Stimulated activated naive CD4-positive, alpha-beta T cell (primary cell): ENCODE results near the gene AP3M1.

ENCODE experiments used
- DNase-seq, 6 experiments: peaks; one replicate each; lab custom pipeline; 2025; lab: John Stamatoyannopoulos, UW

AP3M1 gene

DNA sequence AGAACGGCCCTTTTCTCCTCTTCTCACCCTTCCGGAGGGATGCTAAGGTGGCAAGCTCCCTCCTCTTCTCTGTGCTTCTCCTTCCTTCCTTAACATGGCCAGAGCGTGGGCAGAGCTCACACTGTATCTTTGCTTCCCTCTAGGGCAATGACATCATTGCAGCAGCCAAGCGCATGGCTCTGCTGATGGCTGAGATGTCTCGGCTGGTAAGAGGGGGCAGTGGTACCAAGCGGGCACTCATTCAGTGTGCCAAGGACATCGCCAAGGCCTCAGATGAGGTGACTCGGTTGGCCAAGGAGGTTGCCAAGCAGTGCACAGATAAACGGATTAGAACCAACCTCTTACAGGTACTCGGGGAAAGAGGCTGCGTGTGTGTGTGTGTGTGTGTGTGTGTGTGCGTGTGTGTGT, 36.6 kb downstream of the AP3M1 start:
- no peak for DNase-seq

DNA sequence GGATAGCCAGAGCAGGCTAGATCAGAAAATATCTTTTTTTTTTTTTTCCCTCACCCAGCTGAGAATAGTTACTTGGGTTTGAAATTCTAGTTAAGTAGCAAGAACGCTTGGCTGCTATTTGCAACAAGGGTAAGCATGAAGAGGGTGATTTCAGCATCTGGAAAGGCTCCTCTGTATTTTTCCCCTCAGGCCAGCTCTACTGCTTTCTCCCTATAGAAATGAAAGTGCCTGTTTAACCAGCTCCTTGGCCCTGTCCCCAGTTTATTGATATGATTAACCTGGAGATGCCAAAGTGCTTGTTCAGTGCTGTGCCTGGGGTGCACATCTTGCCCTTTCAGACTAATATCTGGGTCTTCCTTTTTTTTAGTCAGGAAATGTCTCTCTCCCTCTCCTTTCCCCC, 37.1 kb downstream of the AP3M1 start:
- DNase-seq = no peak

DNA sequence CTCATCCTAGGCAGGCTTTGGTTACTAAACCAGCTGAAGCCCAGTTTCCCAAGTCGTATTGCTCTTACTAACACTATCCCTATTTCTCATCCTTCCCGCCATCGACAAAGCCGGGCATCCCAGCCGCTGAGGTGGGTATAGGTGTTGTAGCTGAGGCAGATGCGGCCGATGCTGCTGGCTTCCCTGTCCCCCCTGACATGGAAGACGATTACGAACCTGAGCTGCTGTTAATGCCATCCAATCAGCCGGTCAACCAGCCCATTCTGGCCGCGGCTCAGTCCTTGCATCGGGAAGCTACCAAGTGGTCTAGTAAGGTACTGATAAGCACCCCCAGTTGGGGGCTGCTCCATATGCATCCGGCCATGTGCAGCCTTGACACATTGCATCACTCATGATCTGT, 38.8 kb downstream of the AP3M1 start:
- no peak for DNase-seq

DNA sequence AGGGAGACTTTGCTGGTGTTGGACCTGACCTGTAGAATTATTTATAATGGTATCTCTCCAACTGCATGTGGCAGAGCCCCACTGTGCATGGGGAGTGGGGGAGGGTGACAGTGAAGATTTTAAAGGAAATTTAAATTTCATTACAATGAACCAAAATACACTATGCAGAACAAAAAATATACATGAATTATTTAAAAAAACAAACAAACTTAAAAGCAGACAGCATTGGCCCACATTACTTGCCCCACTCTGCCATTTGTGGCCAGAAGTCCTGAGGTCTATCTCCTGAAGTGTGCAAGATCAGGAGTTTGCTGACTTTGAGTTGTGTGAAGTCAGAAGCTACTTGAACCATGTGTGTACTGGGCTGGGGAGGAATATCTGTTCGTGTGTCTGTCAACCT, 40.5 kb downstream of the AP3M1 start:
- DNase-seq = no peak

DNA sequence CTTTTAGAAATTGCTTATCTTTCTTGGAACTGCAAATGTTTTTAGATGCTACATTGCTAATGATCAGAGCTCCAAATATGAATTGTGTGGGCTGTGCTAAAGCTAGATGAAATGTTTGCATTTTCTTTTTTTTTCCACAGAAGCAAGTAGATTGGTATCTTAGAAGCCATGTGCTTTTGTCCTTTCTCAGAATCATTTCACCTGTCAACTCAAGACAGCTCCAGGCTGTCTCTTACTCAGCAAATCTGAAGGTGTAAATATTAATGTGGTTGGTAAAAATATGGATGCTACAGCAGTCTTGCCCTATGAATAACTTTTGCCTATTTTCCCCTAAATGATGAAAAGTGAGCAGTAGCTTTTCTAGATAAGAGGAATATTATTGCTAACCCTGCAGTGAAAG, 41.2 kb downstream of the AP3M1 start:
- no peak for DNase-seq

DNA sequence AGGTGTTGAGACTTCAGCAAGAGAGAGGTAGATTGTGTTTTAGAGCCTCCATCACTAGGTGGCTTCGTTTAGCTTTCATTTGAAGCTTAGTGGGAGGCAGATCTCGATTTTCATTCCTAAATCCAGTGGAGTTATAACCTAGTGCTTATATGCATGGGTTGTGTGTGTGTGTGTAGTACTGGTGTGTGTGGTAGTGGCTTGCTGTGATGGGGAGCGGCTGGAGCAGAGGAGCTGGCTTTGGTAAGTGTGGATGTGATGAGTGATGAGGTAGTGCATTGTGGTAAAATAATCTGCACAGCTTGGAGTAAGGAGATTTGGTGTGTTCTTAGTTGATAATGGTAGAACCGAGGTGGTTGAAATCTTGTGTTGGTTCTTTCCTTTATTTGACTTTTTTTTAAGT, 43.2 kb downstream of the AP3M1 start:
- no peak for DNase-seq

DNA sequence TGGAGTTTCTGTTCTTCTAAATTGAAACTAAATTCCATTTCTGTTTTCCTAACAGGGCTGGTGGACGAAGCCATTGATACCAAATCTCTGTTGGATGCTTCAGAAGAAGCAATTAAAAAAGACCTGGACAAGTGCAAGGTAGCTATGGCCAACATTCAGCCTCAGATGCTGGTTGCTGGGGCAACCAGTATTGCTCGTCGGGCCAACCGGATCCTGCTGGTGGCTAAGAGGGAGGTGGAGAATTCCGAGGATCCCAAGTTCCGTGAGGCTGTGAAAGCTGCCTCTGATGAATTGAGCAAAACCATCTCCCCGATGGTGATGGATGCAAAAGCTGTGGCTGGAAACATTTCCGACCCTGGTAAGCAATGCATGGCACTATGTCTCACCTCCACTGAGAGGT, 45.6 kb downstream of the AP3M1 start:
- DNase-seq = no peak

DNA sequence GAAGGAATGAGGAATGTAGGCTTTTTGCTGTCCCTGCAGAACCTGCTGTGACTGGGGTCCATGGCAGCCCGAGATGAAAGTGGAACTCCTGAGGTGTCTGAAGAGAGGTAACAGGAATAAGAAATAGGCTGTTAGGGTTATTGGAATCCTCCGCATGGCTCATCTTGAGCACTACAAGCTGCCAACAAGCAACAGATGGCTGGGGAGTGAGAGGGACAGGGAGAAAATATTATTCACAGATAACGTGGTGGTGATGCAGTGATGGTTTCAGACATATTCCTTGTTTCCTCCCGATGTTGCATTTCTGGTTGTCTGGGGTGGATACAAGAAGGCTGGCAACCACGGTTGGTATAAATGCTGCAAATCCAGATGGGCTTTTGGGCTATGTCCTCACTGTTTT, 46.1 kb downstream of the AP3M1 start:
- DNase-seq = no peak

DNA sequence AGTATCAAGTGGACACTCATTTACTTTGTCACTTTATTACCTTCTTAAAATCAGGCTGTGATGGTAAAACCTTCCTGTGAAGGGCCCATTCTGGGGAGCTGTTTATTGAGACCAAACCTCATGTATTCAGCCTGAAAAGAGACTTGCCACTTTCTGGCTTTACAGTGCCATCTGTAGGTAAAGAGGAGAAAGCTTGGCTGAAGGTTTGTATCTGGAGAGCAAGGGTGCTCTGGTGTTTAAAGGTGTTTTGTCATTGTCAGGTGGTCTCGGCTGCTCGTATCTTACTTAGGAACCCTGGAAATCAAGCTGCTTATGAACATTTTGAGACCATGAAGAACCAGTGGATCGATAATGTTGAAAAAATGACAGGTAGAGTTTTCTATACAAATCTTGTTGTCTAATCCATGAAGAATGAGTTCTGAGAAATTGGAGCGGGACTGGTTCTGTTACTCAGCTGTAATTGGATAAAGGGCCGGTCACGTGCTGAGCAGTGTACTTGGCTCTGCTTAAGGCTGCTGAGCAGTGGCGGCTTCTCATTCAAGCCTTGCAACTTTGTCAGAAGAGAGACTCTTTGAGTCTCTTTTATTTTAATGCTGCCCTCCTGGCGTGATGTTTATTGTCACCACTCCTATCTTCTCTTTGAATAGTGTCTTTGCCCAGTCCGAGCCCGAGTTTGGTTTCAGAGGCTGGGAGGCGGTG, 46.9 kb downstream of the AP3M1 start:
- no peak for DNase-seq

DNA sequence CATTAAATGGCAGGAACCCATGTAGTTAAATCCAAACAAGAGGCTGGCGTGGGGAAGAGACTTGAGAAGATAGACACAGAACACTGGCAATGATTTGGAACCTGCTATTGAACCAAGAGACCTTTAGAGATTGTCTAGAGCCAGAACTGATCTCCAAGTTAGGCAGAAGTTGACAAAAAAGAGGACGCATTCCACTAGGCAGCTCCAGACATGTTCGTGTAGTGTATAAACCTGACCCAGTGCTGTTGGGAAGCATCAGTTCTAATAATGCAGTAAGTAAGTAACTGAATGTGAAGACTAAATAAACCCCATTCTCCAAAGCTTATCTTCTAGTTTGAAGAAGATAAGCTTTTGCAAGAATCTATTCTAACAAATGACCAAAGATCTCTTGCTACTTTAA, 50.8 kb downstream of the AP3M1 start:
- no peak for DNase-seq

DNA sequence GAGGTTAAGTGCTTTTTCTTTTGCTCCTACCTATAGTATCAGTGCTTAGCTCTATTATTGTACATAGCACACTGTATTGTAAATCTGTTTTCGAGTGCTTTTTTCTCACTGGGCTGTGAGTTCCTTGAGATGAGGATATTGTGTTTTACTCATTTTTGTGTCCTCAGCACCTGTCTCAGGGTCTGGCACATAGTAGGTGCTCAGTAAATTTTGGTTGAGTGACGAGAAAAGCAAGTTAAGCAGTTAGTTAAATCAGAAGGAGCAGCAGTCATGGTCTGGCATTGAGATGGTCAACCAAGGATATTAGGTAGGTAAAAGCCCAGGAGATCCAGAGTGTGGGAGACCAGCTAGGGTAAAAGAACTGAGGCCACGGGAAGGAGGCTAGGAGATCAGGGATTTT, 51.2 kb downstream of the AP3M1 start:
- no peak for DNase-seq

DNA sequence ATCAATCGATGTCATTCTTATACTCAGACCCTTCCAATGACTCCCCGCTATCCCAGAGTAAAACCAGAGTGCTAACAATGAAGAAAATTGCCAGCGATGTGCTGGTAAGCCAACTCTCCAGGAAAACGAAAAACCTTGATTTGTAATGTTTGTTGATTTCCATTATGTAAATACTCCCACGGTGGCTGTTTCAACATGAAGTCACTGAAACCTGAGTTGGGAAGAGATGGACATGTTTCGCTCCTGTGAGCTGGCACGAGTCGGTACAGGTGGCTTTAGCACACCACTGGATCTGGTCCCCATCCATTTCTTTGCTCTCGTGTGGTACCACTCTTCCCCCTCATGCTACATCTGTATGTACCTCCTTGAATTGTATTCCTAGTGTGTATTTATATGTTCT, 52.9 kb downstream of the AP3M1 start:
- DNase-seq = no peak

DNA sequence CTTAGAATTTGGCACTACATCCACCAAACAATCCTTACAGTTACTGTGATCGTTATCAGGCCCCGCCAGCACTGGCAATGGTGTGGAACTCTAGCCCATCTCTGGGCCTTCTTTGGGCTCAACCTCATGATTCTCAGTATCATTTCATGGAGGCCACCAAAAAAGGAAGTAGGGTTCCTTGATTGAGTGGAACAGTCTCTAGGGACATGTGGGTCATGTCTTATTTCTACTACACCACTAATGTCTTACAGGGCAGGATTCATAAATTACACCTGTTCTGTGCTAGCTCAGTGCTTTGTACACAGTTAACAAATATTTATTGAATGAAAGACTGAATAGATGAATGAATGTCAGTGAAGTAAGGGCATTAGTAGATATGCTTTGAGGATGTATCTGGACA, 53.9 kb downstream of the AP3M1 start:
- DNase-seq = no peak

DNA sequence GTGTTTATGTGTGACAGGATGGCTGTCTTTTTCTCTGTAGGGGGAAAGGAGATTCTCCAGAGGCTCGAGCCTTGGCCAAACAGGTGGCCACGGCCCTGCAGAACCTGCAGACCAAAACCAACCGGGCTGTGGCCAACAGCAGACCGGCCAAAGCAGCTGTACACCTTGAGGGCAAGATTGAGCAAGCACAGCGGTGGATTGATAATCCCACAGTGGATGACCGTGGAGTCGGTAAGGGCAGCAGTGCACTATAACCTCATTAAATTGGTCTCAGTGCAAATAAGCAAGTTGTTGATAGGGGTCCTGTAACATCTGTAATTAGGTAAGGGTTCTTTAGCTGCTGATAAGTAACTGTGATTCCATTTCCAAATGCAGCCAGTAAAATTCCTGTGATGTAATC, 56.4 kb downstream of the AP3M1 start:
- no peak for DNase-seq

DNA sequence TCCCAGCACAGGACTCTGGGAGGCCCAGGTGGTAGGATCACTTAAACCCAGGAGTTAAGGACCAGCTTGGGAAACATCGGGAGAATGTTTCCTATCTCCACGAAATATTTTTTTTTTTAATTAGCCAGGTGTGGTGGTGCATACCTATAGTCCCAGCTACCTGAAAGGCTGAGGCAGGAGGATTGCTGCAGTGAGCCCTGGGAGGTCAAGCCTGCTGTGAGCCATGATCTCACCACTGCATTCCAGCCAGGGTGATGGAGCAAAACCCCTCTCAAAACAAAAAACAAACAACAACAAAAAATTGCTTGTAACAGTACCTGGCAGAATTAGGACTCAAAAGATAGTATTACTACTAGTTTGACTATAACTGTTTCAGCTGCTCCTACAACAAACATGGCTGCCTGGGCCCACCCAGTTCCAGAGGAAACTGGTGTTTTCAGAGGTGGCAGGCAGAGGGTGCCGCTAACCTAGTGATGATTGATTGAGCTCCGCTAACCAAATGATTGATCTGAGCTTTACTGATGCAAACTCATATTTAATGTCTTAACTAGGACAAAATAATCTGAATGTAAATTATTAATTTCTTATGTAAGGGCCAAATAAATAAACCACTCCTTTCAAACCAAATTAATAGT, 57.0 kb downstream of the AP3M1 start:
- DNase-seq = no peak

DNA sequence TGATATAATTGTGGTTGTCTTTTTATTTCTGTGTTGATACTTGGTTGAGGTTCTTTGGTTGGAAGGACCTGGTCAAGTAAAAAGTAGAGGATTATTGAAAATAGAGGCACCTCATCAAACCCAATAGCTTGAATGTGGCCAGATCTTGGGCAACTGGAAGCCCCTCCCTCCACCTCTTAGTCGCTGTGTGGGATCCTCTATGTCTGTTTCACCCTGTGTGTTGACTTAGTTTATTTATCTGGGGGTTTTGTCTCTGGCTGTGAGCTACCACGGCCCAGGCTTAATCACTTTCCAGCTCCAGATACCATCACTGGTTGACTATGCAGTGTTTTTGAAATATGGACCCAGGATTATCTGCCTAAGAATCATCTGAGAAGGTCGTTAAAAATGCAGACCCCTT, 58.3 kb downstream of the AP3M1 start:
- no peak for DNase-seq

DNA sequence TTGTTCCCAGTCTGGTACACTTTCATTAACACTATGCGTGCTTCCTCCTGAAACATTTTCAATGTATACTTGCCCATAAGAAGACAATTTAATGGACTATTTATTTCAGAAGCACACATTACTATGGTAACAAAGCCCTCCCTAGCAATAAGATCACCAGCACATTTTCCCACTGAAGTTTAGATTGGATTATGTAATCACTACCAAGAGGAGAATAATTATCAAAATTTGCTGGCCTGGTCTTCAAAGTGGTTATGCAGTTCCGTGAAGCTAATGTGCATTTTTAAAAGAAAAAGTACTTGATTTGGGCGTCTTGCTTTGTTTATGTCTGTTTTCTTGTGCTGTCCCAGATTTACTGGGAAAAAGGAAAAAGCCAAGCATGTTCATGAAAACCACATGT, 61.9 kb downstream of the AP3M1 start:
- DNase-seq = no peak

DNA sequence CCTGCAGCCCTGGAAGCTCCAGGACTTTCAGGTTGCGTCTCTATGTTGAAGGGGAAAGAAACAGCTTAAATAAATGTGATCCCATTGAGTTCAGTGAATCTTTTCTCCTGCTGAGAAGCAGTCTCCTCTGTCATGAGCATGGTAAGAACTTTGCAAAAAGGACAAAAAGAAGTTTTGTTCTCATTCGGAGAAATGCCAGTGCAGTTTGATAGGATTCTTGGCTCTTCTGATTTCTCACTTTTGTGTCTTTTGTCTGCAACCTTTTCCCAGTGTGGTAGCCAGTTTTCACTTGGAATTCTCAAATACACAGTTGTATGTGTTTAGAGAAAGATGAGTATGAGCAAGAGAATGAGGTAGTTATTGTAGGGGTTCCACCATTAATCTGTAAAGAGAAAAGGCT, 64.3 kb downstream of the AP3M1 start:
- no peak for DNase-seq

DNA sequence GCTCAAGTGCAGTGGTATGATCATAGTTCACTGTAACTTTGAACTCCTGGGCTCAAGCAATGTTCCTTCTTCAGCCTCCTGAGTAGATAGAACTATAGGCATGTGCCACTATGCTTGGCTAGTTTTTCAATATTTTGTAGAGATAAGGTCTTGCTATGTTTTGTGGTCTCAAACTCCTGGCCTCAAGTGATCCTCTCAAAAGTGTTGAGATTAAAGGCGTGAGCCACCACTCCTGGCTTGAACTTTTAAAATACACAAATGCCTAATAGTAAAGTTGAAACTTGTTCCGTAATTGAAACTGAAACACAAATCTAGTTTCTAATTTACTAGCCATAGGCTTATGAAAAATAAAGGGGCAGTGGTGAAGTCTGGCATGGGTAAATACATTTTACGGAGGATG, 65.7 kb downstream of the AP3M1 start:
- no peak for DNase-seq

DNA sequence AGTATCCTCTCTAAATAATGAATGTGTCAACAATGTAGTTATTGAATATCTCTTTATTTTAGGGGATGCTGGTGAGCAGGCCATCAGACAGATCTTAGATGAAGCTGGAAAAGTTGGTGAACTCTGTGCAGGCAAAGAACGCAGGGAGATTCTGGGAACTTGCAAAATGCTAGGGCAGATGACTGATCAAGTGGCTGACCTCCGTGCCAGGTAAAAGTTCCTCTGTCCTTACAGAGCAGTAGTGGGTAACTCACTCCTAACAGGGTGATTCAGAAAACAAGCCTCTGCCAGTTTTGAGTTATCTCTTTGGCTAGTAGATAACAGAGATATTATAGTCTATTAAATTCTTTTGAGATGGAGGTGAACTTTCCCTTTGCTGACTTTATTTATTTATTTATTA, 67.3 kb downstream of the AP3M1 start:
- no peak for DNase-seq

DNA sequence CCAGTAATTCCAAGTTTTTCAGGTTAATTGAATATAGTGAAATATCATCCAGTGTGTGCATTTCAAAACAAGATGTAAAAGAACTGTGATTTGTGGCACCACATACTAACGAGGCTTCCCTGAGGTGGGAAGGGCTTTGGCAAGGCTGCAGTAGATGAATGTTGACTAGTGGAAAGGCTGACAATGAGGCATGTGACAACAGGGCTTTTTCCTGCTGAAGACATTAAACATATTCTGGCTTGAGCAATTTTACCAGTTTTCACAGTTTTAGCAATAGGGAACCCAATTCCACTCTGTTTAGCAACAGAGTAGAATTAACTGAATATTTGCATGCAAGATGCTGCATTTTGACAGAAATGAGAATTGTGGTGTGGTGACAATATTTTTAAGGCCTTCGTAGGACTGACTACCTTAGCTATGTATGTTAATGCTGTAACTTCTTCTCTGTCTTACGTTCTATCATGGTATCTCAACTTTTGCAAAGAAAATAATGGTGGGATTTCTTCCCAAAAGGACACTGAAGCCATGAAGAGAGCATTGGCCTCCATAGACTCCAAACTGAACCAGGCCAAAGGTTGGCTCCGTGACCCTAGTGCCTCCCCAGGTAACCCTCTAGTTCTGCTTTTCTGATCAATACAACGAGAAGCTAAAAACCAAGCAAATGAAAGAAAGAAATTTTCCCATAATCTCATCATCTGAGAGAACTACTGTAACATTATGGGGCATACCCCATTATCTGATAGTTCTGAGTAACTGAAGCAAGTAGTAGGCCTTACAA, 68.5 kb downstream of the AP3M1 start:
- DNase-seq = no peak

DNA sequence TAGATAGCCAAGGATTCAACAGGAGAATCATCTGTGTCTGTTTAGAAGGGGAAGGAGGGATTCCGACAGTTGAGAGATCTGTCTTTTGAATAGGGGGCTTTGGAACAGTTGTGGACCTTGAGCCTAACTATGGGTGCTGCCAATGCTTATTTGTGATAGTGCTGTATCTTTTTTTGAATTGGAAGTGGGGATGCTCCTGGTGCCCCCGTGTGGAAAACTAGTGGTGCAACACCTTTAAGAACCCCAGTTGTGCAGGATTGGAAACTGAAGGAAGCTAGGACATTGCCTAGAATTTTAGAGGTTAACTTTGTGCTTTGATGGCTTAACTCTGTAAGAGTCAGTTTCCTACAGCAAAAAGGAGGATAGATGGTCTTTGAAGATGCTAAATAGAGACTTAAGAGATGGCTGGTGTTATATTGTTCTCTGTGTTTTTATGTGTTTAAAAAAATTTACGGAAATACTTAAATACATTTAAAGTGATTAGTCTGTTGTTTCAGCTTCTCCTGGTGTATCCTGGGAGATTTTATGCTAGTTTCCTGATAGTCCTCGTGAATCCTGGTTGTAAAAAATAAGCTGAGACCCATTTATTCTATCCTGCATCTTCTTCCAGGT, 69.3 kb downstream of the AP3M1 start:
- peak in 3 of 6 experiments; percentile 10 to 48 (median 44) for DNase-seq
